ENCODE measurements around the gene EML4.
"Not testable (repeated sequence)": the region's sequence is repeated elsewhere in the genome, so short reads cannot be mapped to it uniquely, and the experiment has no call there.

Gene EML4

DNA sequence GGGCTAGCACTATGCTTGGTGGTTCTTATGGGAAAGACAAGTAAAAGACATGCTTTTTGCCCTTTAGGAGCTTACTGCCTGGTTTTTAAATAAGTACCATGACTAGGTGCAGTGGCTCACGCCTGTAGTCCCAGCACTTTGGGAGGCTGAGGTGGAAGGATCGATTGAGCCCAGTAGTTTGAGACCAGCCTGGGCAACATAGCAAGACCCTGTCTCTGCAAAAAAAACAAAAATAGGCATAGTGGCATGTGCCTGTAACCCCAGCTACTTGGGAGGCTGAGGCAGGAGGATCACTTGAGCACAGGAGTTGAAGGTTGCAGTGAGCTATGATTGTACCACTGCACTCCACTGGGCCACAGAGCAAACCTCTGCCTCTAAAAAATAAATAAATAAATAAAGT, 4.3 kb downstream of the EML4 start:
- not testable (repeated sequence) for DNase-seq

DNA sequence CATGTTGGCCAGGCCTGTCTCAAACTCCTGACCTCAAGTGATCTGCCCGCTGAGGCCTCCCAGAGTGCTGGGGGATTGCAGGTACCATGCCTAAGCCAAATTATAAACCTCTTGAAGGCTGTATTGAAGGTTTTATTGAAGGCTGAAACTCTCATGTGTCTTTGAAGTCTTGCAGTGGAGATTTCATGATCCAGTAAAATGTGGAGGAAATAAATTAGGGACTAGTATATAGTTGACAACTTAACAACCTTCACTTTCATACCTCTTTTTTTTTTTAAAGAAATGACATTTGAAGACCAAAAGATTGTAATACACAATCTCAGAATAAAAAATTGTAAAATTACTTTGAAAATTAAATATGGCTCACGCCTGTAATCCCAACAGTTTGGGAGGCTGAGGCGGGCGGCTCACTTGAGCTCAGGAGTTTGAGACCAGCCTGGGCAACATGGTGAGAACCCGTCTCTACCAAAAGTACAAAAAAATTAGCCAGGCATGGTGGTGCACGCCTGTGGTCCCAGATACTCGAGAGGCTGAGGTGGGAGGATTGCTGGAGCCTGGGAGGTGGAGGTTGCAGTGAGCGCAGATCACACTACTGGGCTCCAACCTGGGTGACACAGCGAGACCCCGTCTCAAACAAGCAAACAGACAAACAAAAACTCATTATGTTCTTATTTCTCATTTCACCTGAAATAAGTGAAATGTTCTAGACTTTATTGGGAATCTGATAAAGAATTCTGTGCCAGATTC, 8.0 kb downstream of the EML4 start:
- DNase-seq = no peak

DNA sequence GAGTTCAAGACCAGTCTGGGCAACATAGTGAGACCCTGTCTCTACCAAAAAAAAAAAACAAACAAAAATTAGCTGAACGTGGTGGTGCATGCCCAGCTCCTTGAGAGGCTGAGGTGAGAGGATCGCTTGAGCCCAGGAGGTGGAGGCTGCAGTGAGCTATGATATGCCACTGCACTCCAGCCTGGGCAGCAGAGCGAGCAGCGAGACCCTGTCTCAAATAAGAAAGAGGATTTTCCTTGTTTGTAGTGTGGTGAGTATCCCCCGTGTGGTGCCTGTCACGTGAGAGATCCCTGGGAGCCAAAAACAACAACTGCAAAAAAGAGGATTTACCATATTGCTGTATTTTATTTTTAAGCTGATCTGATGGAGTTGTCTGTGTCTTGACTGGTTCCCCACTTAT, 9.2 kb downstream of the EML4 start:
- no peak for DNase-seq

DNA sequence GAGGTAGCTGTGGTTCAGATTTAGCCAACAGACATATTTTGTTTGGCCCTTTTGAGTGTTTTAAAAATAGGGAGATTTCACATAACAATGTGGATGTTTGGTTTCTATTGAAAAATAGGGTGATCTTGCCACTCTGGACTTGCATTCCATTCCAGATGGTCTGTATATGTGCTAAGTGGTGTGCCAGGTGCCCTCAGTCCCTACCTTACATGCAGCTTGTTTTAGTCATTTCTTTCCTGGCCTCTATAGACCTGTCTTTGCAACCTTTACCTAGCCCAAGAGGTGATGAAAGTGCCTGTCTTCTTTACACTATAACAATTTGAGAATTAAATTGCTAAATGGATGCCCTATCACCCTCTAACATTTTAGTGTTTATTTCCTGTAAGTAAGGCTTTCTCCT, 11.1 kb downstream of the EML4 start:
- no peak for DNase-seq

DNA sequence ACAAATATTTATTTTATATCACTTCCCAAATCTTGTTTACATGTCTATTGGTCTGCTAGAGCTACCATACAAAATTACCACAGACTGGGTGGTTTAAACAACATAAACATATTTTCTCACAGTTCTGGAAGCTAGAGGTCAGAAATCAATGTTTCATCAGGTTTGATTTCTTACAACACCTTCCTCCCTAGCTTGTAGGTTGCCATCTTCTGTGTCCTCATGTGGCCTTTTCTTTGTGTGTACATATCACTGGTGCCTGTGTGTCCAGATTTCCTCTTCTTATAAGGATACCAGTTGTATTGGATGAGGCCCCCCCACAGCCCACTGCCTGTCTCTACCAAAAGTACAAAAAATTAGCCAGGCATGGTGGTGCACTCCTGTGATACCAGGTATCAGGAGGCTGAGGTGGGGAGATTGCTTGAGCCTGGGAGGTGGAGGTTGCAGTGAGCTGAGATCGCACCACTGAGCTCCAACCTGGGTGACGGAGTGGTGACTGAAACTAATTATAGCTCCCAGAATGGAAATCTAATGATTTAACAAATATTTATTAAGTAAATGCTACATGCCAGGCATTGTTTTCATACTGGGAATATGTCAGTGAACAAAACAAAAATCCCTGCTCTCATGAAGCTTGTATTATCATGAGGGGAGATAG, 13.6 kb downstream of the EML4 start:
- no peak for DNase-seq

DNA sequence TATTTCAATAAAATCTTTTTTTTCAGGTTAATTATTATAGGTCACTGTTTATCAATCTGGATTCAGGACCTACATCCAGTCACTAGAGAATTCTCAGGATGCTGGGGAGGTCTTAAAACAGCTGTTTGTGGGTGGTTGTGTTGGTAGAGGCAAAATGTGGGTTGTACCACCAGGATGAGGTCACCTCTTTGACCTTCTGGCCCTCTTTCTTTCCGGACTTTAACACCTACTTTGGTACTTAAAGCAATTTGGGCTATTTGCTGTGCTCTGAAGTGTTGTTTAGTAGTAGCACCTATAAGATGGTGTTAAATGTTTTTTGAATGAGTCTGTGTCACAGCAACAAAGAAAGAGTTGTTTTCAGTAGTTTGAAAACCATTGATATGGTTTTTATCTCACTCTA, 14.6 kb downstream of the EML4 start:
- no peak for DNase-seq

DNA sequence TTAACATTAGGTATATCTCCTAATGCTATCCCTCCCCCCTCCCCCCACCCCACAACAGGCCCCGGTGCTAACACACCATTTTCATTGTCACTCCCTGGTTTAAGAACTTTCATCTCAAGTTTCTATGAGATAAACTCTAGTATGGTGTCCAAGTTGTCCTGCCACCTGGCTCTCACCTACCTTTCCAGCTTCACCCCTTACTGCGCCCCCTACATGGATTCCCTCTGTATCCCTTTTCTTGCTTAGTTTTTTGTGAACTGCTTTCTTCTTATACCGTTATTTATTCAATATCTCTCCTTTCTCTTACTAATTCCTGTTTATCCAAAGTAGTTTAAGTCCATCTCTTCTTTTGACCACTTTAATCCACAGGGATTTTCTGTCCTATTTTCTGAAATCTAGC, 15.2 kb downstream of the EML4 start:
- no peak for DNase-seq

DNA sequence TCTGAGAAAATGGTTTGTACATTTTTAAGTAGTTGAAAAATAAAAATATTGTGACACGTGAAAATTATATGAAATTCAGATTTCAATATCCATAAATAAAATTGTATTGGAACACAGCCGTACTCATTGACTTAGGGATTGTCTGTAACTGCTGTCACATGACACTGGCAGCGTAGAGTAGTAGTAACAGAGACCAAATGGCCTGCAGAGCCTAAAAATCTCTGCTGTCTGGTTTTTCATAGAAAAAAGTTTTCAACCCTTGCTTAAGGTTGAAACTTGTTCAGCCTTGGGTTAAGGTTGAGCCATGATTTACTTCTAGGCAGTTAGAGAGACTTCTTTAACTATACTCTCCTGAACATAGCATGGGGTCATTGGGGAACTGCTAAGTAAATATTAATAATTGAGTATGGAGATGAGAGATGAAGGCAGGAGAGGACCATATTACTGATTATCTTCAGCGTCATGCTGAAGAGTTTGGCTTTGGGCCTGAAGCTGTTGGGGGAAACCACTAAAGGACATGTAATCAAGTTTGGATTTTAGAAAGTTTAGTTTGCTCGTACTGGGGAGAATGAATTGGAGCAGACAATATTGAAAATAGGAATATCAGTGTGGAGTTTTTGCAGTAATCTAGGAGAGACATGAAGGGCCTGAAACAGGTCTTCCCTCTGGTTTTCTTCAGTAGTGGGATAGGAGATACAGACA, 16.2 kb downstream of the EML4 start:
- DNase-seq = no peak

DNA sequence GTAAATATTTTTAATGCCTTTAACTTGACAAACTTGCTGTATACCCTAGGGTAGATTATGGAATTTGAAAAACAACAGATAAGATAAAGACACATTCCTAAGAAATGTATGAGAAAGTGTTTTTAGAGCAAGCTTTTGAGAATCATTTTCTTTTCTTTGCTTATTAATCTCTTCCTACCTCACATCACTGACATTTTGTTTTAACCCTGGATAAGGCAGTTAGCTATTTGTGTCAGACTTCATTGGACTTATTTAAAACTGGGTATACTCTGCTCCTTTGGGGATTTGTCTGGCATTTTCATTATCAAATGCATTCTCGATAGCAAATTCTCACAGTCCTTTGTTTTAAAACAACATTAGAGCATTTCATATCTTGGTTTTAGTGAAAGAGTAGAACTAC, 17.2 kb downstream of the EML4 start:
- no peak for DNase-seq

DNA sequence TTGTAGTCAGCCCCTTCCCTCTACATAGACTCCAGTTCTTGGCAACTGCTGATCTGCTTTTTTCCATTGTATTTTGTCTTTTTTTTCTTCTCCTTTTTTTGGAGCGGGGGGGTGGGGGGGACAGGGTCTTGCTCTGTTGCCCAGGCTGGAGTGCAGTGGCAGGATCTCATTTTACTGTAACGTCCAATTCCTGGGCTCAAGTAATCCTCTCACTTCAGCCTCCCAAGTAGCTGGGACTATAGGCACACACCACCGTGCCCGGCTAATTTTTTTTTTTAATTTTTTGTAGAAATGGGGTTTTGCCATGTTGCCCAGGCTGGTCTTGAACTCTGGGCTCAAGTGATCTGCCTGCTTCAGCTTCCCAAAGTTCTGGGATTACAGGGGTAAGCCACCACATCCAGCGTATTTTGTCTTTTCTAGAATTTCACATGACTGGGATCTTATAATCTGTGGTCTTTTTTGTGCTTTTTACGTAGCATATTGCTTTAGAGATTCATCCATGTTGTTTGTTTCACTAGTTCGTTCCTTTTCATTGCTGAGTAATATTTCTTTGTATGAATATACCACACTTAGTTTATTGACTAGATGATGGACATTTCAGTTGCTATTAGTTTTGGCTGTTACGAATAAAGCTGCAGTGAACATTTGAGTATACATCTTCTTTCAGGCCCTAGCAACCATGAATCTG, 17.9 kb downstream of the EML4 start:
- no peak for DNase-seq

DNA sequence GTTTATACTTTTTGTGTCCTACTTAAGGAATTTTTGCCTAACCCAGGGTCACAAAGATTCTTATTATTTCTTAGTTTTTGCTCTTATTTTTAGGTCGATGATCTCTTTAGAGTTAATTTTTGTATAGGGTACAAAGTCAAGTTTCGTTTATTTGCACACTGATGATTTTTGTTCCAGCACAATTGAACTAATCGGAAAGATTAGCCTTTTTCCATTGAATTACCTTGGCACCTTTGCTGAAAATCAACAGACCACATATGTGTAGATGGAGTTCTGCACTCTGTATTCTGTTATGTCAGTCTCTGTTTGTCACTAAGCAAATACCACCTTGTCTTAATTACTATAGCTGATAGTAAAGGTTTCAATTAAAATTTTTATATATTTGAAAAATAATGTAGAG, 18.7 kb downstream of the EML4 start:
- DNase-seq = no peak

DNA sequence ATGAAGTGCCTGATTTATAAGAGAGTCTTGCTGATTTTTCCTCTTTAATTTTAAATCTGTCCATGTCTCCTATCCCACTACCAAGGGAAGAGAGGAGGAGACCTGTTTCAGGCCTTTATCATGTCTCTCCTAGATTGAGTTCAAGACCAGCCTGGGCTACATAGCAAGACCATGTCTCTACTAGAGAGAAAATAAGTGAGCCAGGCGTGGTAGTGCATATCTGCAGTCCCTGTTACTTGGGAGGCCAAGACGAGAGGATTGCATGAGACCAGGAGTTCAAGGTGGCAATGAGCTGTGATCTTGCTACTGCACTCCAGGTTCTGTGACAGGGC, 20.0 kb downstream of the EML4 start:
- no peak for DNase-seq

DNA sequence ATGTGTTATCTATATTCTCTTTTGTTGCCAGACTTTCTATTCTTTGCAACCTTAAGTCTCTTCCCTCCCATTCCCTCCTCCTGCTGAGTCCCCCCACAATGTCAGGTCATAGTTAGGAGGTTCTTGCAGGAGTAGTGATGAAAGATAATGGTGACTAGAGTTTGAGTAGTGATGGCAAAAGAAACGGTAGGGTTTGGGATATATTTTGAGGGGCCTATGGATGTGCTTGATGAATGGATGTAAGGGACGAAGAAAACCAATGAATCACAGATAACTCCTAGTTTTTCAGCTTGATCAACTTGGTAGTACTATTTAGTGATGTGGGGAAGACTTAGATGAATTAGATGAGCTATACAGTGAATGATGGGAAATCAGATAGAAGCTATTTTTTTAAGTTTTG, 21.0 kb downstream of the EML4 start:
- no peak for DNase-seq

DNA sequence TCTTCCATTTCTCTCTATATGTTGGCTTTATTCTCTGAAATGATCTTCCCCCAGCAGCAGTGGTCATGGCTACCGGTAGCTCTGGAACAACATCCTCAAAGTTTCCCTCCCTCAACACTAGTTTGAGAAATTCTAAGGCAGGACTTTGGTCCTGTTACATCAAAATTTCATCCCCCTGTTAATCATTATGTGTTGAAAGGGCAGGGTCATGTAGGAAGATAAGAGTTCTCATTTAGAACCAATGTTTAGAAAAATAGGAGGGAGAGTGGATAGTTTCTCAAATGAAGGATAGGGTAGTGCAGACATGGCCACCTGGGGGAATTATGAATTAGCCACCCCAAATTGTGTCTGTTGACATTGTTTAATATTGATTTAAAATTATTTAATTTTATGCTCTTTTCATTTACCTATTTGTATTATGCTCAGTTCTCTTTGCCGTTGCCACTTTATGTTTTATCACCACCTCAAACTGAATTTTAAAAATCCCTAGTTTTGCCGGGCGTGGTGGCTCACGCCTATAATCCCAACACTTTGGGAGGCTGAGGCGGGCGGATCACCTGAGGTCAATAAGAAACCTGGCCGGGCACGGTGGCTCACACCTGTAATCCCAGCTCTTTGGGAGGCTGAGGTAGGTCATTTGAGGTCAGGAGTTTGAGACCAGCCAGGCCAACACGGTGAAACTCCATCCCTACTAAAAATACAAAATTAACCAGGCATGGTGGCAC, 22.3 kb downstream of the EML4 start:
- DNase-seq = no peak

DNA sequence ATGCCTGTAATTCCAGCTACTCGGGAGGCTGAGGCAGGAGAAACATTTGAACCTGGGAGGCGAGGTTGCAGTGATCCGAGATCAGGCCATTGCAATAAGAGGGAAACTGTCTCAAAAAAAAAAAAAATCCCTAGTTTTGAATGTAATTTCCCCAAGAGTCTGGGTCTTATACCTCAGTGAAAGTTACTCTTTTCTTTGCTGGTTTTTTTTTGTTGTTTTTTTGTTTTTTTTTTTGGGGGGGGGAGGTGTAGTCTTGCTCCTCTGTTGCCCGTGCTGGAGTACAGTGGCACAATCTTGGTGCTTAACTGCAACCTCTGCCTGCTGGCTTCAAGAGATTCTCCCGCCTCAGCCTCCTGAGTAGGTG, 22.8 kb downstream of the EML4 start:
- DNase-seq = no peak

DNA sequence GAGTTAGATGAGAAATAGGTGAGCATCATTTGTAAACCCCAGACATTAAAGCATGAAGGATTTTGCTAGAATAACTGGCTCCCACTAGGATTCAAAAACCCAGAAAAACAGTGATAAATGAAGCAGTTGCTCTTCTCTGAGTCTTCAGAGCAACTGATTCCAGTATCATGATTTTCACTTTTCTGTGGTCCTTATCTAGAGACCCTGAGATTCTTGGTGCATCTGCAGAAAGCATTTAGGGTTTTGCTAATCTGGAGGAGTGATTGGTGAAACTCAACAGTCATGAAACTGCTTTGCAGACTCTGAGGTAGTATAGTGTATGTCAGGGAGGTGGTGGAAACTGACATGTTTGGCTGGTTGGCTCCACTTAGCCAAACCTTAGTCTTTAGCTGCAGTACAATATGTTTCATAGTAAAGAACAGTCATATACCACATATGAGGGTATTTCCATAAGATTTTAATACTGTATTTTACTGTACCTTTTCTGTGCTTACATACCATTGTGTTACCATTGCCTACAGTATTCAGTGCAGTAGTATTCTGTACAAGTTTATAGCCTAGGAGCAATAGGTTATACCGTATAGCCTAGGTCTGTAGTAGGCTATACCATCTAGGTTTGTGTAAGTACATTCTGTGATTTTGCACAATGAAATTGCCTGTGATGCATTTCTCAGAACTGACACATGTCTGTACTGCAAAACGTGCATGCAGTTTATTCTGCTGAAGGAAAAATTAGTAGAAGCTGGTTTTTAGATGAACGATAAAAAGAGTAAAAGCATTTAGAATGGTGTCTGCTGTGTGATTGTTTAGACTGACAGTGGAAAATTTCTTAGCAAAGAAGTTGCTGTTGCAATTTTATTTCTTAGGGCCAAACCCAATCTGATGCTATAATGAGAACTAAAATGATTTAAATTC, 23.8 kb downstream of the EML4 start:
- no peak for DNase-seq

DNA sequence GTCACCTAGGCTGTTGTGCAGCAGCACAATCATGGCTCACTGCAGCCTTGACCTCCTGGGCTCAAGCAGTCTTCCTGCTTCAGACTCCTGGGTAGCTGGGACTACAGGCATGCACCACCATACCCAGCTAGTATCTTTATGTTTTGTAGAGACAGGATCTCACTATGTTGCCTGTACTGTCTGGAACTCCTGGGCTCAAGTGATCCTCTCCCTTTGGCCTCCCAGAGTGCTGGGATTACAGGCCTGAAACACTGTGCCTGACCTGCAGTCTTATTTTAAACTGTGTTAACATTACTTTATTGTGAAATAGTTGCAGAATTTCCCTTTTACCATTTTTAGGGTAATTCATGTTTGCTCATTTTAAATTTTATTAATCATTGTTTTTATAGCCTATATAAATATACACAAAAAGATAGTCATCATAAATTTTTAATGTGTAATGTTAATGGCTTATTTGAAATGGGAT, 24.6 kb downstream of the EML4 start:
- DNase-seq = no peak

DNA sequence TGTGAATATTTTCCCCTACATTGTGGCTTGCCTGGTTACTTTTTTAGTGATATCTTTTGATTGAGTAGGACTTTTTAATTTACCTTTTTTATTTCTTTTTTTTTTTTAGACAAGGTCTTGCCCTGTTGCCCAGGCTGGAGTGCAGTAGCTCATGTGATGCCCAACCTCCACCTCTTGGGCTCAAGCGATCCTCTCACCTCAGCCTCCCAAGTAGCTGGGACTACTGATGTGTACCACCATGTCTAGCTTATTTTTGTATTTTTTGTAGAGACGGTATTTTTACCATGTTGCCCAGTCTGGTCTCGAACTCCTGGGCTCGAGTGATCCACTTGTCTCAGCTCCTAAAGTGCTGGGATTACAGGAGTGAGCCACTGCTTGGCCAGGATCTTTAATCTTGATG, 25.3 kb downstream of the EML4 start:
- DNase-seq = no peak

DNA sequence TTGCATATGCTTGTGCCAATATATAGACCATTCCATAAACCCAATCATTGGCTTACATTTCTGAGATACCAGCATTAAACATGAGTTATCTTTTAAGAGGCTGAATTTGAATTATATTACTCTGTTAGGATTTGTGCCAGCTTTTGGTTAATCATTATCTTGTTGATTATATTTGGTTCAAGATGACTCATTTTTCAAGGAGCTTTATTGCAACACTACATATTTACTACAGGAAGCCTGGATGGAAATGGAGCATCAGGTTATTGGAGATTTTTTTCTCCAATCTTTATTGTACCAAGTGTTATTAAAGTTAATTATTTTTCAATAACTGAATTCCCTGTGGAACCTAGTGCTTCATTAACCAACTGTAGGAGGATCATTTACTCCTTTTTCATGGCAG, 26.4 kb downstream of the EML4 start:
- no peak for DNase-seq

DNA sequence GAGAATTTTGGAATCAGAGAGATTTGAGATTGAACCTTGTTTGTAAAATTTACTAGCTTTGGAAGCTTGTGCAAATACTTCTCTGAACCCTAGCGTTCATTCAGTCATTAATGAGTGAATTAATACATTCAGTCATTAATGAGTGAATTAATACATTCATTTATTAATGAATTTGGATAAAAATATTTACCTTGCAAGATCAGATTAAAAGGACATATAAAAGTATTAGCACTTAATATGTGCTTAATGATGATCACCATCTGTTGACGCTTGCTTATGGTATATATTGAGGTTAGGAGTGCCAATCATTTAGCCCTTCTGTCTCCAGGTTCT, 26.9 kb downstream of the EML4 start:
- no peak for DNase-seq

DNA sequence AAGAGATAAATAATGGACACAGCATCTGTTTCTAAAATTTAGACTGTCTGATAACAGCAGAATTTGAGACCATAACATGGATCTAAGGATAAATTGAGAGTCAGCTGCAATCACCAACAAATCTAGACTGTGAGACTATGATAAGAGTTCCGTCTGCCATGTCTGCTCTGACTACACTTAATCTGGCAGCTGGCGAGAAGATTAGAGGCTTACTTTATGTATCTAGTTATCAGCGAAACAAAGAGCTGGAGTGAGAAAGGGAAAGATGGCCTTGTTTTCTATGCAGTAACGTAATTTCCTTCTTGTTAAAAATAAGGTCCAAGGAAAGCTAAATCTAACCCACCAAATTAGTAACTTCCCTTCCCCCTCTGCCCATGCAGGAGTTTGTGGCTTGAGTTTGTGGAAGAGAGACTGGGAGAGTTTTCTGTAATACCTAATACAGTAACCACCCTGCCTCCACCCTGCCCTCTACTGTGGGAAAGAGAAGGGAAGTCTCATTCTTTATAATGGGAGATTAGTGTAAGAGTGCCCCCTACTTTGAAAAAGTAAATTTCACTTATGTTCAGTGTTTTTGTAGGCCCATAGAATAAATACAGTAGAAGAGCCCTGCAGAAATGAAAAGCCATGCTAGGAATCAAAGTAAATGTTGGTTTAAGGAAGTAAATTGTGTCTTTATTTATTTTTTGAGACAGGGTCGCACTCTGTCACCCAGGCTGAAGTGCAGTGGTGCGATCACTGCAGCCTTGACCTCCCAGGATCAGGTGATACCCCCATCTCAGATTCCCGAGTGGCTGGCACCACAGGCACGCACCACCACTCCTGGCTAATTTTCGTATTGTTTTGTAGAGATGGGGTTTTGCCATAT, 27.5 kb downstream of the EML4 start:
- DNase-seq = peak; percentile 92
